Gastrocnemius medialis (tissue), 4 donors: ENCODE results near the gene MARCHF10. TPM values are rescaled to one million over a fixed set of nuclear protein-coding genes. Genes with fewer than 3 reads are reported as not detected.
"Not testable (repeated sequence)": the region's sequence is repeated elsewhere in the genome, so short reads cannot be mapped to it uniquely, and the experiment has no call there.

Experiments used
- ATAC-seq, 2 donors: fragments of 150-250 bp; one replicate each; pipeline ENCODE4 v1.9.1; 2016
- DNase-seq, 2 donors: peaks; one replicate each; pipeline ENCODE4 v3.0.0-alpha.2; 2019
- H3K27ac ChIP-seq, 4 donors: fragments of 200-600 bp; sonication (generic); 1 replicate in 1 of 4; 2 replicates in 3 of 4; pipeline ENCODE4 v1.5.1; 2016 to 2018; ENCODE audit warnings: mild to moderate bottlenecking in 2 of 4, moderate library complexity in 1 of 4
- H3K27me3 ChIP-seq, 3 donors: fragments of 200-600 bp; sonication (generic) in 2 of 3; 1 replicate in 1 of 3; 2 replicates in 2 of 3; pipeline versions ENCODE4 v1.5.1 to v1.6.0; 2016 to 2019; ENCODE audit warnings: mild to moderate bottlenecking in 1 of 3, moderate library complexity in 1 of 3
- H3K36me3 ChIP-seq, 2 donors: fragments of 200-600 bp; sonication (generic) in 1 of 2; one replicate each; pipeline ENCODE4 v1.5.1; 2017 to 2018
- H3K4me1 ChIP-seq, 2 donors: fragments of 200-600 bp; sonication (generic) in 1 of 2; one replicate each; pipeline ENCODE4 v1.5.1; 2016 to 2017; ENCODE audit warnings: mild to moderate bottlenecking in 2 of 2
- H3K4me3 ChIP-seq, 4 donors: fragments of 200-600 bp; sonication (generic) in 3 of 4; 1 replicate in 1 of 4; 2 replicates in 3 of 4; pipeline ENCODE4 v1.5.1; 2016 to 2019; ENCODE audit warnings: mild to moderate bottlenecking in 2 of 4
- H3K9me3 ChIP-seq, 3 donors: fragments of 200-600 bp; sonication (generic) in 2 of 3; 1 replicate in 1 of 3; 2 replicates in 2 of 3; pipeline ENCODE4 v1.5.1; 2016 to 2019
- CTCF ChIP-seq, 5 experiments: fragments of 450-650 bp in 3 of 5; fragments of 200-600 bp in 2 of 5; sonication (generic) in 2 of 5; IDR thresholded peaks in 4 of 5; conservative IDR thresholded peaks in 1 of 5; 1 replicate in 4 of 5; 2 replicates in 1 of 5; pipeline ENCODE4 v1.5.1; 2016 to 2019; ENCODE audit warnings: antibody characterized with exemption in 5 of 5, mild to moderate bottlenecking in 3 of 5, moderate library complexity in 3 of 5
- POLR2A ChIP-seq, 2 donors: fragments of 450-650 bp; IDR thresholded peaks; one replicate each; pipeline ENCODE4 v1.6.1; 2017; ENCODE audit warnings: antibody characterized with exemption in 2 of 2, mild to moderate bottlenecking in 2 of 2, moderate library complexity in 2 of 2
- in situ Hi-C, 4 donors: fragments of 200-750 bp; cut with MboI; loops; one replicate each; pipeline versions ENCODE4 v1.15.0 to v1.8.0; 2017; ENCODE audit warnings: low sequenced_read_pairs in 4 of 4
- intact Hi-C: fragments of 100-400 bp; cut with DNase I; formaldehyde crosslinking; loops from one replicate; pipeline ENCODE4 v1.15.1; 2023; ENCODE audit warnings: low total_unique reads
- total RNA-seq, 4 donors: library from RNA; depleted of rRNA; stranded (reverse); fragments of >200 nt; gene quantifications; one replicate each; pipeline versions ENCODE4 v1.1.0 to v1.2.3, GENCODE V29; 2016

MARCHF10 gene
- total RNA-seq, 4 donors from 2014 or later: not detected

GRCh38 chr17:62700964-62701705, 107.0 kb downstream of the MARCHF10 start:
- ATAC-seq (no peak), DNase-seq (no peak)
- H3K27ac ChIP-seq: no peak overlapping the region
- H3K36me3 ChIP-seq: no peaks in the 10 kb centered on the region
- H3K4me3 ChIP-seq: no peak overlapping the region
- peaks cover 0 to 5% of the 10 kb centered on the region in 2 donors for H3K4me1 ChIP-seq
- no peaks in the 10 kb centered on the region for H3K9me3 ChIP-seq
- intact Hi-C loops (no loop called here), in situ Hi-C loops (loop anchor here in 3 of 4 donors (5.0 to 25.0 kb wide), 4 partner anchors 261 to 711 kb away; partner anchors contain the start of gene TANC2 (in 3 of the 3))
- TF ChIP-seq CTCF (IDR thresholded peaks at IDR 0.05 in 4 of 5, conservative IDR thresholded peaks at IDR 0.05 in 1 of 5) (no peak), POLR2A (IDR thresholded peaks at IDR 0.05) (no peak)
- H3K27me3 ChIP-seq: peaks cover 6 to 12% (median 10%) of the 10 kb centered on the region in 3 donors

- H3K36me3 ChIP-seq, ATAC-seq, DNase-seq, H3K9me3 ChIP-seq, H3K27ac ChIP-seq, intact Hi-C loops, H3K4me3 ChIP-seq, H3K27me3 ChIP-seq, H3K4me1 ChIP-seq: not testable (repeated sequence)
- in situ Hi-C loops: loop anchor here in 2 of 4 donors (10.0 to 25.0 kb wide), 2 partner anchors 716 to 814 kb away; partner anchors contain the start of gene KCNH6 (in 1 of the 2)
Measured at GRCh38 chr17:62698459-62698858, 109.7 kb downstream of the MARCHF10 start.

- intact Hi-C loops: no loop called here
Measured at GRCh38 chr17:62696726-62697490, 111.2 kb downstream of the MARCHF10 start.

DNA sequence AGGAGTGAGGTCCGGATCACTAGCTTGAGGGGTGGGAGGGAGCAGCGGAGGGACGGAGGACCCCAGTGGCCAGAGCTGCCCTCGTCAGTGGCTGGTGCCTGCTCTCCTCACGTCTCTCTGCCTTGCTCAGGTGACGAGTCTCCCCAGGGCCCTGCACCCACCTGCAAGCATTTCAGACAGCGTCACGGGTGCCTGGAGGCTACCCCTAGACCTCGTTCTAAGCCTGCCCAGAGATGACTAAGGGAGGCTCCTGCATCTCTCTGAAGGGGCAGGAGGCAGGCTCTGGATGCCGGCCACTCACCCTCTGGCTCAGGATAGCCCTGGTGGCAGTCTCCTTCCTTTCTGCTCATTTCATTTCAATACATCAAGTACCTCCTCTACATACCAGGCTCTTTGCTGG, 111.9 kb downstream of the MARCHF10 start:
- Histone ChIP-seq H3K27me3 (no peaks in the 10 kb centered on the region), H3K36me3 (no peaks in the 10 kb centered on the region), H3K27ac (no peak overlapping the region), H3K9me3 (no peaks in the 10 kb centered on the region), H3K4me3 (no peak overlapping the region), H3K4me1 (no peaks in the 10 kb centered on the region)
- TF ChIP-seq POLR2A (IDR thresholded peaks at IDR 0.05) (no peak), CTCF (IDR thresholded peaks at IDR 0.05 in 4 of 5, conservative IDR thresholded peaks at IDR 0.05 in 1 of 5) (no peak)
- in situ Hi-C loops (loop anchor here in 2 of 4 donors (10.0 to 25.0 kb wide), 2 partner anchors 719 to 816 kb away; partner anchors contain the start of gene KCNH6 (in 1 of the 2)), intact Hi-C loops (no loop called here)
- ATAC-seq (no peak), DNase-seq (no peak)

More at GRCh38 chr17:62696726-62697490, 111.2 kb downstream of the MARCHF10 start:
- Histone ChIP-seq H3K4me1 (no peaks in the 10 kb centered on the region), H3K27me3 (no peaks in the 10 kb centered on the region), H3K27ac (no peak overlapping the region), H3K4me3 (no peak overlapping the region), H3K36me3 (no peaks in the 10 kb centered on the region), H3K9me3 (no peaks in the 10 kb centered on the region)
- TF ChIP-seq CTCF (IDR thresholded peaks at IDR 0.05 in 4 of 5, conservative IDR thresholded peaks at IDR 0.05 in 1 of 5) (no peak), POLR2A (IDR thresholded peaks at IDR 0.05) (no peak)
- in situ Hi-C loops: loop anchor here in 2 of 4 donors (10.0 to 25.0 kb wide), 2 partner anchors 718 to 815 kb away; partner anchors contain the start of gene KCNH6 (in 1 of the 2)
- DNase-seq (no peak), ATAC-seq (no peak)

- H3K27me3 ChIP-seq, intact Hi-C loops, H3K9me3 ChIP-seq, H3K4me1 ChIP-seq, ATAC-seq, H3K4me3 ChIP-seq, DNase-seq, H3K27ac ChIP-seq, H3K36me3 ChIP-seq: not testable (repeated sequence)
- in situ Hi-C loops: loop anchor here in 2 of 4 donors (10.0 to 25.0 kb wide), 2 partner anchors 720 to 817 kb away; partner anchors contain the start of gene KCNH6 (in 1 of the 2)
Measured at GRCh38 chr17:62695093-62695738, 112.9 kb downstream of the MARCHF10 start.
